ENCODE data around the gene RNU6-9. TPM values are rescaled to one million over a fixed set of nuclear protein-coding genes. Genes with fewer than 3 reads are reported as not detected.

The RNU6-9 gene
- total RNA-seq, 4 donors from 2014 or later = not detected

GRCh38 chr19:928471-929202, 35.4 kb downstream of the RNU6-9 start:
- no peak overlapping the region for H3K4me3 ChIP-seq

GRCh38 chr19:929203-929890, 36.1 kb downstream of the RNU6-9 start:
- Histone ChIP-seq H3K27ac (peak overlapping the region in 1 of 4 donors; percentile 84), H3K9me3 (no peaks in the 10 kb centered on the region), H3K36me3 (peaks cover 0 to 15% of the 10 kb centered on the region in 2 donors), H3K27me3 (no peaks in the 10 kb centered on the region), H3K4me1 (peaks cover 0 to 61% (median 30%) of the 10 kb centered on the region in 3 donors), H3K4me3 (no peak overlapping the region)
- no CpG with 5 or more reads among the region's 51 CpGs for WGBS, 2 donors (ENCODE audit: low coverage in 1 of 2)
- TF ChIP-seq POLR2AphosphoS5 (IDR thresholded peaks at IDR 0.05) (no peak), EP300 (IDR thresholded peaks at IDR 0.05) (no peak), POLR2A (IDR thresholded peaks at IDR 0.05) (no peak), CTCF (IDR thresholded peaks at IDR 0.05) (no peak)
- ATAC-seq = no peak

More at GRCh38 chr19:928471-929202, 35.4 kb downstream of the RNU6-9 start:
- TF ChIP-seq CTCF (IDR thresholded peaks at IDR 0.05) = no peak
- no peak for TF ChIP-seq POLR2A (IDR thresholded peaks at IDR 0.05)
- TF ChIP-seq EP300 (IDR thresholded peaks at IDR 0.05) = no peak
- peaks cover 0 to 61% (median 23%) of the 10 kb centered on the region in 3 donors for H3K4me1 ChIP-seq
- WGBS, 2 donors (ENCODE audit: low coverage in 1 of 2) = 100% methylated on average over 1 of the region's 18 CpGs; no CpG with 5 or more reads in 1 of the 2 donors
- peaks cover 0 to 15% of the 10 kb centered on the region in 2 donors for H3K36me3 ChIP-seq
- H3K27ac ChIP-seq = peak overlapping the region in 3 of 4 donors; percentile 84 to 89 (median 85)
- H3K9me3 ChIP-seq = no peaks in the 10 kb centered on the region
- no peak for ATAC-seq
- no peaks in the 10 kb centered on the region for H3K27me3 ChIP-seq

GRCh38 chr19:929891-930258, 36.6 kb downstream of the RNU6-9 start:
- no CpG with 5 or more reads among the region's 6 CpGs for WGBS, 2 donors (ENCODE audit: low coverage in 1 of 2)
- peaks cover 0 to 61% (median 30%) of the 10 kb centered on the region in 3 donors for H3K4me1 ChIP-seq
- peaks cover 0 to 15% of the 10 kb centered on the region in 2 donors for H3K36me3 ChIP-seq
- H3K4me3 ChIP-seq = no peak overlapping the region
- no peak for TF ChIP-seq POLR2AphosphoS5 (IDR thresholded peaks at IDR 0.05)
- TF ChIP-seq CTCF (IDR thresholded peaks at IDR 0.05) = no peak
- no peak for TF ChIP-seq POLR2A (IDR thresholded peaks at IDR 0.05)
- TF ChIP-seq EP300 (IDR thresholded peaks at IDR 0.05) = no peak
- no peak overlapping the region for H3K27ac ChIP-seq
- ATAC-seq = no peak
- H3K9me3 ChIP-seq = no peaks in the 10 kb centered on the region
- H3K27me3 ChIP-seq = no peaks in the 10 kb centered on the region

- Histone ChIP-seq H3K9me3 (no peaks in the 10 kb centered on the region), H3K4me1 (peaks cover 0 to 60% (median 35%) of the 10 kb centered on the region in 3 donors), H3K36me3 (peaks cover 0 to 15% of the 10 kb centered on the region in 2 donors), H3K27ac (peak overlapping the region in 3 of 4 donors; percentile 80 to 81 (median 81)), H3K4me3 (no peak overlapping the region), H3K27me3 (no peaks in the 10 kb centered on the region)
- no peak for TF ChIP-seq EP300 (IDR thresholded peaks at IDR 0.05)
- TF ChIP-seq CTCF (IDR thresholded peaks at IDR 0.05) = no peak
- TF ChIP-seq POLR2A (IDR thresholded peaks at IDR 0.05) = no peak
- TF ChIP-seq POLR2AphosphoS5 (IDR thresholded peaks at IDR 0.05) = no peak
- WGBS, 2 donors (ENCODE audit: low coverage in 1 of 2) = 75 to 97% methylated on average over 4 to 5 of the region's 32 CpGs
- ATAC-seq = no peak
These were observed 38.8 kb downstream of the RNU6-9 start for GRCh38 chr19:931860-932647.

All from gastroesophageal sphincter (tissue), 4 donors.